Thymus (tissue), 11 donors: ENCODE results near the gene NEK2. TPM values are rescaled to one million over a fixed set of nuclear protein-coding genes. Genes with fewer than 3 reads are reported as not detected.

ENCODE experiments used
- DNase-seq, 9 donors: peaks; one replicate each; pipeline ENCODE4 v3.0.0-alpha.2; 2013; ENCODE audit warnings: low spot score in 9 of 9, low read depth in 6 of 9, missing footprints in 1 of 9
- H3K27ac ChIP-seq, 2 donors: one replicate each; pipeline ENCODE4 v1.5.1; 2013; ENCODE audit warnings: control low read depth in 1 of 2, low read depth in 1 of 2, low read length in 1 of 2, mild to moderate bottlenecking in 1 of 2, moderate library complexity in 1 of 2
- H3K27me3 ChIP-seq, 2 donors: one replicate each; pipeline ENCODE4 v1.5.1; 2013; ENCODE audit warnings: low read length in 1 of 2; ENCODE audit not compliant: control insufficient read depth in 2 of 2, insufficient read depth in 1 of 2
- H3K36me3 ChIP-seq, 2 donors: one replicate each; pipeline ENCODE4 v1.5.1; 2013; ENCODE audit warnings: low read length in 1 of 2, mild to moderate bottlenecking in 1 of 2, moderate library complexity in 1 of 2; ENCODE audit not compliant: control insufficient read depth in 2 of 2, insufficient read depth in 2 of 2
- H3K4me1 ChIP-seq, 2 donors: one replicate each; pipeline ENCODE4 v1.5.1; 2013; ENCODE audit warnings: low read length in 2 of 2; ENCODE audit not compliant: control insufficient read depth in 2 of 2, insufficient read depth in 2 of 2
- H3K4me3 ChIP-seq, 2 donors: one replicate each; pipeline ENCODE4 v1.5.1; 2013; ENCODE audit warnings: low read length in 2 of 2, control low read depth in 1 of 2, mild to moderate bottlenecking in 1 of 2
- H3K9me3 ChIP-seq, 2 donors: one replicate each; pipeline ENCODE4 v1.5.1; 2013; ENCODE audit warnings: low read length in 1 of 2, mild to moderate bottlenecking in 1 of 2; ENCODE audit not compliant: control insufficient read depth in 2 of 2, insufficient read depth in 1 of 2
- WGBS: extraction: QIAGEN DNeasy Blood & Tissue Kit; methylation state at CpG from one replicate; pipeline ENCODE4 v1.1.7; 2013; 5-methylcytosine and 5-hydroxymethylcytosine counted together
- polyA plus RNA-seq: library from polyadenylated mRNA; stranded (reverse); fragments of 200-250 nt; gene quantifications from one replicate; pipeline ENCODE4 v1.2.3, GENCODE V29; 2013
- total RNA-seq: library from RNA; stranded (reverse); fragments of 120-200 nt; gene quantifications from one replicate; pipeline ENCODE4 v1.2.4, GENCODE V29; 2013
- donor health status: healthy.

The NEK2 gene
- total and polyA plus RNA-seq, 2 donors = 4.0 to 31.1 TPM

DNA sequence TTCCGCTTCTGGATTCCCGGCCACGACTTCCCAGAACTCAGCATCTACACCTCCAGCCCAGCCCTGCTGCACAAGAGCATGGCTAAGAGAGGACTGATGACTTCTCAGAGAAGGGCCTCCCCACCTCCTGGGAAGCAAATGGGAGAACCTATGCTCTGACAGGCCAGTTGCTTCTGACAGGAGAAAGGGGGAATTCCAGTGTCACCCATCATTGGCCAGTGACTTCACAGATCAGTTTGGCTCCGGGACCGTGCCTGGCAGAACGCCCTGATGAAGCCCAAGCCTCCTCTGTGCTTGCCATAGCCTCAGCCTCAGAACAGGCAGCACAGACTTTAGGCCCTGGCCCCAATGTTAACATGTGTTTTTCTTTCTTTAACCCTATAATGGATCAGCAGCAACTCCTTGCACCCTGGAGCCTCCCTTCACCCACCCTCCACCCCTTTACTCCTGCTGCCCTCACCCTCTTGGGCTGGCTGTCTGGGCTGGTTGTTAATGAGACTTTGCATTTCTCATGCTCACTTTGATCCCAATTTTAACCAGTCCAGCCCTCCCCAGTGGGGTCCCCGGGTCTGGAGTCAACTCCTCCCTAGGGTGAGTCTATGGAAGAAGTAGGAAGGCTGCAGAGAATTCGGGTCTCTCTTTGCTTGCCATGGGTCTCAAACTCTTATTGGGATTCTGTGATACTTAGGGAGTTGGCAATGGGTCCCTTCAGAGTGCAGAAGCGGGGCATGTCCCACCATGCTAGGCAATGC, 53.8 kb downstream of the NEK2 start:
- WGBS = 92% methylated on average over 9 of the region's 9 CpGs
- Histone ChIP-seq H3K4me3 (peak overlapping the region in 1 of 2 donors; percentile 16), H3K4me1 (peaks cover 0 to 2% of the 10 kb centered on the region in 2 donors), H3K27ac (no peak overlapping the region), H3K27me3 (no peaks in the 10 kb centered on the region), H3K36me3 (no peaks in the 10 kb centered on the region), H3K9me3 (no peaks in the 10 kb centered on the region)
- peak in 1 of 9 donors; percentile 25 for DNase-seq

DNA sequence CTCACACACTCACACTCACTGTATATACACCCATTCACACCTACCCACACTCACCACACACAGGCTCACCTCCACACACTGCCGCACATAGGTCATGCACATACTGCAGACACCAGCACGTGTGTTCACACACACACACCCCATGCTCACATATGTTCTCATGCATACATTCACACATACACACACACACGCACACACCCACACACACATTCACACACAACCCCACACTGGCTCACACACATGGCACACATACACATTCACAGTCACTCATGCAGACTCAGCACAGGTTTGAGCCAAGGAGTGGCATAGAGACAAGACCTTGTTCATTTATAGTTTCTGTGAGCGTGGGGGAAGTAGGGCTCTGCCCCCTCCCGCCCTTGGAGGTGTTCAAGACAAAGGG, 55.3 kb downstream of the NEK2 start:
- Histone ChIP-seq H3K4me1 (peaks cover 0 to 2% of the 10 kb centered on the region in 2 donors), H3K9me3 (no peaks in the 10 kb centered on the region), H3K27ac (no peak overlapping the region), H3K36me3 (no peaks in the 10 kb centered on the region), H3K27me3 (no peaks in the 10 kb centered on the region), H3K4me3 (no peak overlapping the region)
- WGBS = 91% methylated on average over 5 of the region's 5 CpGs
- DNase-seq = no peak

DNA sequence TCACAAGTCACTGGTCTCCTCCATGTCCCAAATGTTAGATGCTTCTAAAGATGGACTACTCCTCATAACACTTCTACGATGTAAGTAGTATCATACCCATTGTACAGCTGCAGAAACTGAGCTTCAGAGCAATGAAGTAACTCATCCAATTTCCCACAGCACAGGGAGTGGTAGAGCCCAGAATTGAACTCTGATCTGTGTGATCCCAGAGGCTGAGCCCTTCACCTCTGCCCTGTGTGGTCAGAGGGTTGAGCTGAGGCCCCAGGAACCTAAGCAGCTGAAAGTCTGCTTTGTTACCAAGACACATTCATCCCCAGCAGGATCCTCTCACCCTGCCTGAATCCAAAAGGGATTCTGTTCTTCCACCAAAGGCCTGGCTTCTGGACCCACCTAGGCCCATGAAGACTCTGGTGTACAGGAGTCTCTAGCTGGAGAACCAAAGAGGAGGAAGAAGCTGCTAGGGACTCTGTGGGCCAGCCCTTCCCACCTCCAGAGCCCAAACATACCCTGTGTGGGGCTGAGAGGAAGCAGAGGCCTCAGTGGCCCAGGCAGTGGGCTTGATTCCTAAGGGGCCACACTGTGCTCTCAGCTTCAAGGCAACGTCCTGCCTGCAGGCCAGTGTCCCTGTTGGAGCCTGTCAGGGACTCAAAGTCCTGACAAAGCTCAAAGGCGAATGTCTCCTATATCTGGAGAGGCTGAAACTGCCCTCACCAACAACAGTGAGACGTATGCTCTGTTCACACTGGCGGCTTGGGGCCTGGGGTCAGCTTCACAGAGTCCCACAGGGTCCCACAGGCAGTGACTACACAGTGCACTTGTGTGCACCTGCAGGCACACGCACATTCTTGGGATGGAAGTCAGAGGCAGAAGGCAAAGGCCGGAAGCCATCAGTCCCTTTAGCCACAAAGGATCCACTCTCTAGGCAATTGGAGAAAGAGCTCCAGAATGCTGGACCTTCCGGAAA, 56.1 kb downstream of the NEK2 start:
- Histone ChIP-seq H3K27ac (no peak overlapping the region), H3K9me3 (no peaks in the 10 kb centered on the region), H3K4me1 (peaks cover 0 to 2% of the 10 kb centered on the region in 2 donors), H3K27me3 (no peaks in the 10 kb centered on the region), H3K36me3 (no peaks in the 10 kb centered on the region), H3K4me3 (no peak overlapping the region)
- no peak for DNase-seq
- WGBS = 85% methylated on average over 8 of the region's 8 CpGs

DNA sequence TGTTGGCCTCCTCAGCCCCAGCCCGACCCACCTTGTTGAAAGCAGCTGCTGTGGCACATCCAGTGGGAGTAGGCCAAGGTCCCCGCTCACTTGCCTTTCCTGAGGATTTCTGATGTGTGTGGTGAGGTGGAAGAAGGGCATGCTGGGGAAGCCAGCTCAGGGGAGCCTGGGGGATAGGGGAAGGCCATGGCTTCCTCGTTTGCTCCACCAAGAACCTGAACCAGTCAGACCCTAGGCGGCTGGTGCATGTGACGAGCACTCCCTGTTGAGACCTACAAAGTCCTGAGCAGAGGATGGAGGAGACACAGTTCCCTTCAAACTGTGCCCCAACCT, 58.5 kb downstream of the NEK2 start:
- Histone ChIP-seq H3K9me3 (no peaks in the 10 kb centered on the region), H3K4me1 (peaks cover 0 to 5% of the 10 kb centered on the region in 2 donors), H3K36me3 (no peaks in the 10 kb centered on the region), H3K27me3 (no peaks in the 10 kb centered on the region), H3K4me3 (no peak overlapping the region), H3K27ac (no peak overlapping the region)
- 96% methylated on average over 5 of the region's 5 CpGs for WGBS
- no peak for DNase-seq

DNA sequence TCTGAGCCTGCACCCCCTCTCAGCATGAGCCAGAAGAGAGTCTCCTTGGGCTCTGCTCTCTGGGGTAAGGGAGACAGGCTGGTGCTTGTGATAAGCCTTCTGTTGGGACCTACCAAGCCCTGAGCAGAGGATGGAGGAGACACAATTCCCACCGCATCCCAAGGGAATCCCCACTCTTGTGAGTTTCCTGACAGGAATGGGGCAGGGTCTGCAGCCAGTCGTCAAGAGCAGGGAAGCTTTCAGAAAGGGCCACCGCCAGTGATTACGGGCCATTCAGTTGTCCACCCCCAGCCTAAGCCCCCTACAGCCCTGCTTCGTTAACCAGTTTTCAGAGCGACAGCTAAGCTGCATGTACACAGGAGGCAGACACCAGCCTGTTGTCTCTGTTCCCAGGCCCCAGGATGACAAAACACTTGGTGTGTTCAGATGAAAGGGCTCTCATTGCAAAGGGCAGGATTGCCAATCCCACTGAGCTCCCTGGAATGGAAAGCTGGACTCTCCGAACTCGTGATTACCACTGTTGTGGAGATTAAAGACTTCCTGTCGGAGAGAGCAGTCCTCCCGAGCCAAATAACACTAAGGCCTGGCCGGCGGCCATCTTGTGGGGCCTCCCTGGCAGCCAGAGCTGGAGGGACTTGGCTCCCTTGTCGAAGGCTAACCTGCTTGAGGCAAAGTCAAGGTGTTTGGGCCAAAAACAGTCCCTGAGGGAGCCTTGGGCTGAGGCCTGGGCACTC, 59.0 kb downstream of the NEK2 start:
- Histone ChIP-seq H3K36me3 (no peaks in the 10 kb centered on the region), H3K4me3 (no peak overlapping the region), H3K27me3 (no peaks in the 10 kb centered on the region), H3K27ac (no peak overlapping the region), H3K9me3 (no peaks in the 10 kb centered on the region), H3K4me1 (peaks cover 0 to 2% of the 10 kb centered on the region in 2 donors)
- no peak for DNase-seq
- 95% methylated on average over 13 of the region's 13 CpGs for WGBS

DNA sequence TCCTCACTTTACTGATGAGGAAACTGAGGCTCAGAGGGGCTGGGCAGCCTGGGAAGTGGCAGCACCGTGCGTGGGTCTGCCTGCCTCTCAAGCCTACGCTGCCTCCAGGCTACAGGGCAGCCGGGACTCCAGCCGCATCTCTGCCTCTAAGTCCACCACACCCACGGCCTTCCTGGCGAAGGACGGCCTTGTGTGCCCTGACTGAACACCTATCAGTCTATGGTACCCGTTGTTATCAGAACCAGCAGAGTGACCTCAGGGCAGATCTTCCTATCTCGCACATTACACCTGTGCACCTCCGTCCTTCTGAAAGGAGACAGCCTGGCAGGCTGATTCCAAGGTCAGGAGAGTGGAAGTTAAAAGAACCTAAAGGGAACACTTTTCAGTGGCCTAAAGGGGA, 60.8 kb downstream of the NEK2 start:
- no peaks in the 10 kb centered on the region for H3K27me3 ChIP-seq
- H3K4me1 ChIP-seq = peaks cover 0 to 2% of the 10 kb centered on the region in 2 donors
- no peaks in the 10 kb centered on the region for H3K9me3 ChIP-seq
- H3K4me3 ChIP-seq = no peak overlapping the region
- no peak for DNase-seq
- H3K27ac ChIP-seq = no peak overlapping the region
- WGBS = 90% methylated on average over 11 of the region's 11 CpGs
- H3K36me3 ChIP-seq = no peaks in the 10 kb centered on the region

DNA sequence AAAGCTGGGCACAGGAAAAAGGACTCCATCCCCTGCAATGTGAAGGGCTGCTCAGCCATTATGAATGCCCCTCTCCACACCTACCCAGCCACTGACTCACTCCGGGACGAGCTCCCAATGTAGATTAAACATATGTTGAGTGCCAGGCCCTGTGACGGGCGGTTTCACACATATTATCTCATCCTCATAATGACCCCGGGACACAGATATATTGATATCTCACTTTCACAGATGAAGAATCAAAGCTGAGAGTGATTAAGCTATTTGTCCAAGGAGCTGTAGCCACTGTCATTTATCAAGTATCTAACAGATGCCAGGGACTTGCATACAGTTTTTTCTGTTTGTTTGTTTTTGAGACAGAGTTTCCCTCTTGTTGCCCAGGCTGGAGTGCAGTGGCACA, 61.5 kb downstream of the NEK2 start:
- H3K9me3 ChIP-seq = no peaks in the 10 kb centered on the region
- H3K27me3 ChIP-seq = no peaks in the 10 kb centered on the region
- H3K36me3 ChIP-seq = no peaks in the 10 kb centered on the region
- 94% methylated on average over 5 of the region's 5 CpGs for WGBS
- no peak overlapping the region for H3K27ac ChIP-seq
- peaks cover 0 to 2% of the 10 kb centered on the region in 2 donors for H3K4me1 ChIP-seq
- DNase-seq = no peak
- no peak overlapping the region for H3K4me3 ChIP-seq

DNA sequence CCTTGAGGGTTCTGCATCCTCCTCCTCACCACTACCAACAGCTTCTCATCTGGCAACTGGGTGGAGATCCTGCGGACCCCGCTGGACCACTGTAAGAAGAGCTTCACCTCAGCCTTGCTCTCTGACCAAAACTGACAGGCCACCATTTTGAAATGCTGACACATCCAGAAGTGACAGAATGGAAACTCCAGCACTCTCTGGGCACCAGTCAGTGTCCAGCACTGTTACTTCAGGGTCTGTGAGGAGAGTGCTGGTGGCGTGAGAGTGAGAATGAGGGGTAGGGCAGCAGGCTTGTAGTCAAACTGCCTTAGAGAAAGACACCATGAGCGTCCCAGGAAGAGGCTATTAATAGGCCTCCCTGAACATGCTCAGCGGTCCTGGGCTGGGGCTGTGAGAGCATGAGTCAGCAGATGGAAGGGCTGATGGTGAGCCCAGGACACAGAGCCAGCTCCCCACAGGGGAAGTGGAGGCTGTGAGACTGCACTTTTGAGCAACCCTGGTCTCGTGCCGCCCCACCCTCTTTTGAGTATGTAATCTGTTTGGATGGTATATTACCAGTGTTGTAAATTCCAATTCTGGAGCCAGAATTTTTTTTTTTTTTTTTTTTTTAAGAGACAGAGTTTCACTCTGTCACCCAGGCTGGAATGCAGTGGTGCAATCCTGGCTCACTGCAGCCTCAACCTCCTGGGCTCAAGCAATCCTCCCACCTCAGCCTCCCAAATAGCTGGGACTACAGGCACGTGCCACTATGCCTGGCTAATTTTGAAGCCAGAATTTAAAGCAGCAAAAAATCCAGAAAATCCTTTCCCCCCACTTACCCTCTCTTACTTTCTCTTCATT, 62.1 kb downstream of the NEK2 start:
- Histone ChIP-seq H3K4me3 (no peak overlapping the region), H3K27me3 (no peaks in the 10 kb centered on the region), H3K4me1 (peaks cover 0 to 2% of the 10 kb centered on the region in 2 donors), H3K36me3 (no peaks in the 10 kb centered on the region), H3K9me3 (no peaks in the 10 kb centered on the region), H3K27ac (no peak overlapping the region)
- WGBS = 77% methylated on average over 8 of the region's 8 CpGs
- DNase-seq = no peak
